ENCODE measurements around the gene ARID5A.

GRCh38 chr2:96596596-96596995 is 60.0 kb downstream of the ARID5A start:
- TF ChIP-seq CTCF (conservative IDR thresholded peaks at IDR 0.05 in 1 of 2, IDR thresholded peaks at IDR 0.05 in 1 of 2; ENCODE audit: extremely low read depth in 1 of 2, insufficient read depth in 1 of 2, low read depth in 1 of 2, low read length in 2 of 2) (no peak), EZH2 (IDR thresholded peaks at IDR 0.05; ENCODE audit: borderline replicate concordance, low read length) (no peak)

All from mammary epithelial cell (primary cell).